HepG2 (cell line): Measurements from ENCODE around the gene HIRA.

Experiments
- BRF2 ChIP-seq: sonication (generic); formaldehyde crosslinking; IDR thresholded peaks from 2 replicates; pipeline ENCODE4 v1.8.1; 2022; ENCODE audit warnings: mild to moderate bottlenecking, missing genetic modification reagents
- CHCHD3 ChIP-seq: sonication (generic); formaldehyde crosslinking; IDR thresholded peaks from 2 replicates; pipeline ENCODE4 v1.8.0; 2022; ENCODE audit warnings: mild to moderate bottlenecking, missing genetic modification reagents, moderate library complexity
- CTCF ChIP-seq: sonication (generic); formaldehyde crosslinking; IDR thresholded peaks from 2 replicates; pipeline ENCODE4 v1.5.0; 2020; ENCODE audit warnings: mild to moderate bottlenecking, missing genetic modification reagents, moderate library complexity
- FOSL2 ChIP-seq: sonication (generic); formaldehyde crosslinking; IDR thresholded peaks from 2 replicates; pipeline ENCODE4 v1.4.0; 2020; ENCODE audit warnings: missing genetic modification reagents
- IRX3 ChIP-seq: sonication (generic); formaldehyde crosslinking; IDR thresholded peaks from 2 replicates; pipeline ENCODE4 v1.8.1; 2023; ENCODE audit warnings: mild to moderate bottlenecking, low read depth, missing genetic modification reagents, borderline replicate concordance
- POLR2A ChIP-seq, 2 experiments: IDR thresholded peaks; 2 replicates each; pipeline ENCODE4 v1.6.1; 2011; ENCODE audit warnings: low read depth in 2 of 2, low read length in 2 of 2, mild to moderate bottlenecking in 1 of 2, moderate library complexity in 1 of 2; ENCODE audit not compliant: insufficient read depth in 1 of 2
- SMC3 ChIP-seq: IDR thresholded peaks from 2 replicates; pipeline ENCODE4 v1.6.1; 2011; ENCODE audit warnings: low read length, improper control_type of control experiment
- USF2 ChIP-seq, 2 experiments: sonication (generic) in 1 of 2; formaldehyde crosslinking in 1 of 2; IDR thresholded peaks; 2 replicates each; pipeline versions ENCODE4 v1.5.1 to v1.6.1; 2011 to 2020; ENCODE audit warnings: borderline replicate concordance in 1 of 2, low read depth in 1 of 2, low read length in 1 of 2, mild to moderate bottlenecking in 1 of 2, missing genetic modification reagents in 1 of 2, moderate library complexity in 1 of 2
- ZNF574 ChIP-seq: sonication (generic); formaldehyde crosslinking; IDR thresholded peaks from 2 replicates; pipeline ENCODE4 v1.4.0; 2020; ENCODE audit warnings: missing genetic modification reagents
- TF ChIP-seq, protein P1 (sequence below): sonication (generic); formaldehyde crosslinking; IDR thresholded peaks from 2 replicates; pipeline ENCODE4 v1.4.0; 2020; ENCODE audit warnings: missing genetic modification reagents
- TF ChIP-seq, protein P2 (sequence below): sonication (generic); formaldehyde crosslinking; IDR thresholded peaks from 2 replicates; pipeline ENCODE4 v1.8.0; 2022; ENCODE audit warnings: missing genetic modification reagents, mild to moderate bottlenecking, moderate library complexity, borderline replicate concordance

- no peak for TF ChIP-seq FOSL2 (CRISPR knock-in tag)
- TF ChIP-seq CHCHD3 (CRISPR knock-in tag) = no peak
- no peak for TF ChIP-seq SMC3
- no peak for TF ChIP-seq CTCF
- TF ChIP-seq, protein P1, sequence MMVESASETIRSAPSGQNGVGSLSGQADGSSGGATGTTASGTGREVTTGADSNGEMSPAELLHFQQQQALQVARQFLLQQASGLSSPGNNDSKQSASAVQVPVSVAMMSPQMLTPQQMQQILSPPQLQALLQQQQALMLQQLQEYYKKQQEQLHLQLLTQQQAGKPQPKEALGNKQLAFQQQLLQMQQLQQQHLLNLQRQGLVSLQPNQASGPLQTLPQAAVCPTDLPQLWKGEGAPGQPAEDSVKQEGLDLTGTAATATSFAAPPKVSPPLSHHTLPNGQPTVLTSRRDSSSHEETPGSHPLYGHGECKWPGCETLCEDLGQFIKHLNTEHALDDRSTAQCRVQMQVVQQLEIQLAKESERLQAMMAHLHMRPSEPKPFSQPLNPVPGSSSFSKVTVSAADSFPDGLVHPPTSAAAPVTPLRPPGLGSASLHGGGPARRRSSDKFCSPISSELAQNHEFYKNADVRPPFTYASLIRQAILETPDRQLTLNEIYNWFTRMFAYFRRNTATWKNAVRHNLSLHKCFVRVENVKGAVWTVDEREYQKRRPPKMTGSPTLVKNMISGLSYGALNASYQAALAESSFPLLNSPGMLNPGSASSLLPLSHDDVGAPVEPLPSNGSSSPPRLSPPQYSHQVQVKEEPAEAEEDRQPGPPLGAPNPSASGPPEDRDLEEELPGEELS (CRISPR knock-in tag) = no peak
- no peak for TF ChIP-seq BRF2 (CRISPR knock-in tag)
- TF ChIP-seq, protein P2, sequence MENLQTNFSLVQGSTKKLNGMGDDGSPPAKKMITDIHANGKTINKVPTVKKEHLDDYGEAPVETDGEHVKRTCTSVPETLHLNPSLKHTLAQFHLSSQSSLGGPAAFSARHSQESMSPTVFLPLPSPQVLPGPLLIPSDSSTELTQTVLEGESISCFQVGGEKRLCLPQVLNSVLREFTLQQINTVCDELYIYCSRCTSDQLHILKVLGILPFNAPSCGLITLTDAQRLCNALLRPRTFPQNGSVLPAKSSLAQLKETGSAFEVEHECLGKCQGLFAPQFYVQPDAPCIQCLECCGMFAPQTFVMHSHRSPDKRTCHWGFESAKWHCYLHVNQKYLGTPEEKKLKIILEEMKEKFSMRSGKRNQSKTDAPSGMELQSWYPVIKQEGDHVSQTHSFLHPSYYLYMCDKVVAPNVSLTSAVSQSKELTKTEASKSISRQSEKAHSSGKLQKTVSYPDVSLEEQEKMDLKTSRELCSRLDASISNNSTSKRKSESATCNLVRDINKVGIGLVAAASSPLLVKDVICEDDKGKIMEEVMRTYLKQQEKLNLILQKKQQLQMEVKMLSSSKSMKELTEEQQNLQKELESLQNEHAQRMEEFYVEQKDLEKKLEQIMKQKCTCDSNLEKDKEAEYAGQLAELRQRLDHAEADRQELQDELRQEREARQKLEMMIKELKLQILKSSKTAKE (CRISPR knock-in tag) = no peak
- TF ChIP-seq USF2 (IDR thresholded peaks at IDR 0.05; ENCODE audit: low read depth, low read length) = no peak
- no peak for TF ChIP-seq USF2 (CRISPR knock-in tag; IDR thresholded peaks at IDR 0.05; ENCODE audit: borderline replicate concordance)
- no peak for TF ChIP-seq ZNF574 (CRISPR knock-in tag)
- TF ChIP-seq IRX3 = no peak
- no peak for TF ChIP-seq POLR2A (IDR thresholded peaks at IDR 0.05; ENCODE audit: insufficient read depth in 1 of 2, low read depth in 2 of 2, low read length in 2 of 2)
These were observed 145.7 kb downstream of the HIRA start for GRCh38 chr22:19285831-19286230.
